ENCODE measurements around the gene SH3BP2.

The SH3BP2 gene

DNA sequence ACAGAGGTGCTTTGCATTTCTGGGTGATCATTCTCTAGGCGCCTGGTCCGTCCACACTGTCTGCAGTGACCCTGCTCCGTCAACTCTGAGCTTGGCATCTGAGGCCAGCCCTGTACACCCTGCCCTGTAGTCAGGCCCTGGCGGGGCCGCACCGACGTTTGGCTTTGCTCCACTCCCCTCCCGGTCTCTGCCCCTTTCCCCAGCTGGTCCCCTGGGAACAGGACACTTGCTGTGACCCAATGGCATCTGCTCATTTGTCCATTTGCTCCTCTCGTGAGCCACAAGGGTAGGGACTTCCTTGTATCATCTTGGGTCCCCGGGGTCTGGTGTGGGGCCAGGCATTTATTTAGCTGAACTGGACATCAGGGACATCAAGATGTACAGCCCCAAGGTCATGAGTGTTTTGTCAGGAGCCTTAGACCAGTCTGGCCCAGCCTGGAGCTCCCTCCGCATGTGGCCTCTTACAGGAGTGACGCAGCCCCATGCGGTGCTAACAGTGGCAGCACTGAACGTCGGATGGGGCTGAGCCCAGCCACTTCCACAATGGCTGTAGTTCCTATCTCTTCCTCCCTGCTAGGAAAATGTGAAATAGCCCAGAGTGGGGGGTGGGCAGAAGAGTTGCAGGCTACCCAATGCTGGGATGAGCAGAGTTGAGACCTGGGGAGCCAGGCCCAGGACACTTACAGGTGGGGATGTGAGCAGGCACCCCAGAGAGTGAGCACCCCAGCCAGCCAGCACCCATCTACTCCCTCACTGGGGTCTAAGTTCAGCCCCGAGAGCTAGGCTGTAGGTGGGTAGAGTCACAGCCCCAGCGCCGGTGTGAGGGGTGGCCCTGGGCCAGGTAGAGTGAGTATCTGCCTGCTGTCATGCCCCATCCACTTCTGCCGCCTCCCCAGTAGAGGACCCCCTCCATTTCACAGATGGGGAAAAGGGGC is 2.0 kb upstream of the SH3BP2 start:
- DNase-seq (ENCODE audit: low read depth in 4 of 4, low spot score in 1 of 4) = no peak

DNA sequence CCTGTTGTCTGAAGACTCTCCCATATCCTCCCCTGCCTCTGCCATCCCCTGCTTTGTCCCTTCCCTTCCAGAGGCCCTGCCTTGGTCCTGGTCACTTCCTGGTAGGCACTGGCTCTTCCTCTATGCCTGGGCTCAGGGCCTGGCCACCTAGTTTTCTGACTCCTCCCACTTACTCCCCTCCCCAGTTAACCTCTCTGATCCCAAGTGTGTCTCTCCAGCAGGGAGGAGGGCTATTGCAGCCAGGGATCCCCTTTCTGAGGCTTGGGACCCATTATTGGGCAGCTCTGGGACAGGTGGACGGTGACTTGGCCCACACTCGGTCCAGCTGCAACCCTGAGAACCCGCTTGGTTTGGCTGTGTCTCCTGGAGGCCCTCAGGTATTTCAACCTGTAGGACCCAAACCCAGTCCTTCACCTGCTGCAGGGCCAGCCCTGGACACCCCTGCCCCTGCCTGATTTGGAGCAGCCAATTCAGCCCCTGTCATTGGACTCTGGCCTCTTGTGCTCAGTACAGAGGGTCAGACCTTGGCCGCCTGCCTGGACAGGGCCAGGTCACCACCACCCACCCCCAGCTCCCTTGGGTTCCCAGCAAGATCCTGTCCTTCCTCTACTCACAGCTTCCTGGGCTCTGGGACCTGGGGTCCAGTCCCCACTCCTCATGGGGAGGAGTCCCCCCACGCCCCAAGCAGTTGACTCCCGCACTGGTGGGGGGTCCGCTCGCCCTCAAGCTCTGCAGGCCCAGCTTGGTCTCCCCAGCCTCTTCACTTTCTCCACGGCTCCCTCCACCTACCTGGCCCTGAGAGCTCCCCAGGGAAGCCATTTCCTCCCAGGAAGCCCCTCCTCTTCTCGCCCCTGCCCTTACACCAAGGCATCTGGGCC is 1.1 kb upstream of the SH3BP2 start:
- DNase-seq (ENCODE audit: low read depth in 4 of 4, low spot score in 1 of 4) = no peak

DNA sequence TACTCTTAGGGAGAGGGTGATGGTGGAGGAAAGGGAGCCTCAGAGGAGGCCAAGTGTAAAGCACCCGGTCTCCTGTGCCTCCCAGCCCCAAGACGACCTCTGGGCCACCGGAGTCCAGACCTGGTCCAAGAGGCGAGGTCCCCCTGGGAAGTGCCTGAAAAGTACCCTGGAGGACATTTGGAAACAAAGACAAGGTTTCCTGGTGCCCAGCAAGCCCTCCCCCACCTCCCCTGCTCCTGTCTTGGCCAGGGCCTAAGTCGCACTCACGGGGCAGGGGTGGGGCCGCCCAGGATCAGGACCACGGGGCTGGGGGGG is 532 bp upstream of the SH3BP2 start:
- DNase-seq (ENCODE audit: low read depth in 4 of 4, low spot score in 1 of 4) = no peak

DNA sequence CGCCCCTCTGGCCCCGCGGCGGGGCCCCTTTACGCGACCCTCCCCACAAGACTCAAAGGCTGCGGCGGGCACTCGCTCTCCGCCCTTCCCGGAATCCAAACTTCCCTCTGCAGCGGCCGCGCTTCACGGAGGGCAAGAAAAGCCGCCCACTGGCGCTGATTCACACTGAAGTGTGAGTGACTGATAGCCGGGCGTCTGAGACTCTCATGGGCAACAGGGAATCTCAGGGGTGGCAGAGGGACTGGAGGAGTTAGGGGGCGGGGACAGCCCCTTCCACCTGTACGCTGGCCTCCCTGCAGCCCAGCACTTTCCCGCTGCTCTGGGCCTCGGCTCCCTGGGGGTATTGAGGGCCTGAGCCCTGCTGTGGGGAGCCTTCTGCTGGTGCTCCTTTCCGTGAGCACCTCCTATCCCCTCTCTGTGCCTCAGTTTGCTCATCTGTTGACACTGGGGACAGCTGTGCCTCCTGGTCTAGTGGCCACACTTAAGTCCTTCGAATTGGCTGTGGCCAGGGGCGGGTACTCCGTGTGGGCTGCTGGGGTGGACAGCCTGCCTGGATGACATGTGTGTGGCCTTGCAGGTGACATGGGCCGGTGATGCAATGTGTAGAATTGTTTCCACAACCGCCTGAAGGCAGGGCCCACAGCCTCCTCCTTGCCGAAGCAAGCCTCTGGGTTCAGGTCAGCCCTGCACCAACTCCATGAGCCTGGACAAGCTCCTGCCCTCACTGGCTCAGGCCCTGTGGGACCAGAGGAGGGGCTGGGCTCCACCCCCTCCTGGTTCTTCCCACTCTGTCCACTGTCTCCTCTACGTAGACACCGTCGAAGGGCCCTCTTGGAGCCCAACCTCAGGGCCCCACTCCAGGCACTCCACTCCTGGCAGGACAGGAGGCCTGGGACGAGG is 951 bp downstream of the SH3BP2 start:
- DNase-seq (ENCODE audit: low read depth in 4 of 4, low spot score in 1 of 4) = peak in 1 of 4 experiments; percentile 59

DNA sequence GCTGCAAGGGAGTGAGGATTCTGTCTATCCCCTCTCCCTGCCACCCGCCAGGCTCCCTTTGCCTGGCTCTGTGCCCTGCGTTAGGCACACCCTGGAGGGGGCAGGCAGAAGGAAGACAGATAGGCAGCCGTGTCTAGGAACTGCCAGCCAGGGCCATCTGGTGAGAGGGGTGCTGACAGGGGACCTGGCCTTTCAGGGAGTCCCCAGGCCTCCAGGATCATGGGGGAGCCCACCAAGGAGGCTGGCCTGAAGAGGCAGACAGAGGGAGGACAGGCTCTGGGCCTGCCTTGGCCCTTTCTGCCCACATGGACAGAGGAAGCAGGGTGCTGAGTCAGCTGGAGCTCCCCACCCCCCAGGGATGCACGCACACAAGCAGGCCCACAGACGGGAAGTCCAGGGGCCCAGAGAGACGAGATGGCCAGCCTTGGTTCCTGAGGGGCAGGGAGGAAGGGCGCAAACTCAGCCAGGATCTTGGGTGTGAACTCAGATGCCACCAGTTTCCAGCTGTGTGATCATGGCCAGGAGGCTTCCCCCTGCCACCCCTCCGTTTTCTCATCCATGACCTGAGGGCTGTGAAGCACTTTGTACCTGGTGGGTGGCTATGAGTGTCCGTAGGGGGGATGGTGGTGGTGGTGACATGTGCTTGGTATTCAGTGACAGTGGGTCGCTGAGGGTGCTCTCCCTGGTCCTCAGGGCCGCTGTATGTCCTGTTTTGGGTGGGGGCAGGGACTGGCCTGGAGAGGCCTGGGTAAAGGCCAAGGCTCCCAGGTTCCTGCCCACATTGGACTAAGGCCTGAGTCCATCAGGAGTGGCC is 1.8 kb downstream of the SH3BP2 start:
- DNase-seq (ENCODE audit: low read depth in 4 of 4, low spot score in 1 of 4) = no peak

DNA sequence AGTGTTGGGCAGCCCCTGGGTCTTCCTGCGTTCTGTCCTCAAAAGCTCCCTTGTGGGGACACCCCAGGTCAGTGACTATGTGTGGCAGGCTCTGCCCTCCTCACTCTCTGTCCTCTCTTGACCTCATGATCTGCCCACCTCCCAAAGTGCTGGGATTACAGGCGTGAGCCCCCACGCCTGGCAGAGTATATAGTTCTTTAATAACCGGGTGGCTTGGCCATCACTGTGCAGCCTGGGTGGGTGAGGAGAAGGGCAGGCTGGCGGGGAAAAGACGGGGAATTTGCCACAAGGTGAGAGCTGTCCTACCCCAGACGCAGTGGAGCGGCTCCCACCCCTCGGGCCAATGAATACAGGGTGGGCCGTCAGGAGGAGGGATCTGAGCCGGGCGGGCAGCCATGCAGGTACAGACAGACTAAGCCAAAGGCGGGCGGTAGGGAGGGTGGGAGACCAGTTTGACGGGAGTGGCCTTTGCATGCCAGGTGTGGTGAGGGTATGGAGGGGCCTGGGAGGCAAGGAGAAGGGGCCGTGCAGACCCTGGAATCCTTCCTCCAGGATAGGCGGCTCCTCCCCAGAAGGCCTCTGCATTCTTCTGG is 2.5 kb downstream of the SH3BP2 start:
- DNase-seq (ENCODE audit: low read depth in 4 of 4, low spot score in 1 of 4) = no peak

DNA sequence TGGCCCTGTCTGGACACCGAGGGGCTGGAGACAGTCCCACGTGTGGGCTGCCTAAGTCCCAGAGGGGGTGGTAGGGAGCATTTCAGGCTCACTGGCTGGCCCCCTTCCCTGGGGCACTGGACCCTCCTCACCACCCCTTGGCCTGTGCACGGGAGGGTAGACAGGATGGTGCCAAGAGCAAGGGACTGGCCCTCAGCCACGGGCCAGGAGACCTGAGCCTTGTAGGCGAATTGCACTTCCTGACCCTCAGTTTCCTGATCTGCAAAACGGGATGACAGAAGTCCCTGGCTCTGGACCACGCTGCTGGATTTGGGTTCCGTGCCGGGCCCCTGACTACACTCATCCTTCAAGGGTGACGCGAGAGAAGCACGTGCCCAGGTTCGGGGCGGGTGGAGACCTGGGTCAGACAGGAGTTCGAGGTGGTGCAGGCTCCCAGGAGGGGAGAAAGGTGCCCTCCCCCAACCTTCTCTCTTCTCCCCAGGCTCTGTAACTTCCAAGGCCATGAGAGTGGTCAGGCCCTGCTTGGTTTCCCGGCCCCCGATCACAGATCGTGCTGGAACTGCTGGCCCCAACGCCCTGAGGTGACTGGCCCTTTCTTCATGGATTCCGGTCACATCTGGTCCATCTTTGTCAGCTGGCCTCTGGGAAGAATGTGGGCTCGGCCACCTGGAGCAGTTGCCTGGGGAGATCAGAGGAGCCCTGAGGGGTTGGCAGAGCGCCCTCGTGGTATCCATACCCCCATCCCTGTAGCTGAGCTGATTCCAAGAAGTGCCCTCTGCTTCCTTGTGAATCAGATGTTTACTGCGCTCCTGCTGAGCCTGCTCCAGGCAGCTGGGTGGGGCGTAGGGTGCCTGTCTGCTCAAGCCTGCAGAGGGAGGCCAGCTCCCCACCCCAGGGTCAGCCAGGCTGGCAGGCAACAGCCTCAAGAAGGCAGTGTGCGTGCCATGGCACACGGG is 3.3 kb downstream of the SH3BP2 start:
- no peak for DNase-seq (ENCODE audit: low read depth in 4 of 4, low spot score in 1 of 4)

DNA sequence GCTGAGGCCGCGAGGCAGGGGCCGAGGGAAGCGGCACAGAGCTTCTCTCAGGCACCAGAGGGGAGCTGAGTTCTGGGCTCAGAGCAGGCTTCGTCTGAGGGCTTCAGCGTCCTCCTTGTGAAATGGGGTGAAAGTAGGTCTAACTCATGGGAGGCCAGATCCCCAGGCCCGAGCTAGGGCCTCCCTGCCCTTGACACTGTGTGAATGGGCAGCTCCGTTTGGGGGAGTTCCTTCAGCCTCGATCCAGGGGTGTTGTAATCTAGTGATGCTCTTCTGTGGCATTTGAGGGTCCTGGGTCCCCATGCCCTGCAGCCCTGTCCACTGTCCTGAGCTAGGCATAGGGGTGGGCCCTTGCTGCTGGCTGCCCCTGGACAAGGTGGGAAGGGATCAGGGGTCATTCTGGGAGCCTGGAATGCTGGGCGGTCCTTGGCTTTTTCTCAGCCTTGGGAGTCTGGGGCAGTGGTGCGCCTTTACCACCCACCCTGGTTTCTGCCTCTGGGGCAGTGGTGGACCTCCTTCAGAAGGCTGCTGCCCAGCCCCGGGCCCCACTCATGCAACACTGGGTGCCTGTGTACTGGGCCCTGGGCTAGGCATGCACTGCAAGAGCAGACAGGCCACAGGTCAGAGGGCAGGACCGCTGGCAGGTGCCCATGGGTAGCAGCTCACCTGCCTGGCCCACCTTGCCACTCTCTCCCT is 4.1 kb downstream of the SH3BP2 start:
- no peak for DNase-seq (ENCODE audit: low read depth in 4 of 4, low spot score in 1 of 4)

DNA sequence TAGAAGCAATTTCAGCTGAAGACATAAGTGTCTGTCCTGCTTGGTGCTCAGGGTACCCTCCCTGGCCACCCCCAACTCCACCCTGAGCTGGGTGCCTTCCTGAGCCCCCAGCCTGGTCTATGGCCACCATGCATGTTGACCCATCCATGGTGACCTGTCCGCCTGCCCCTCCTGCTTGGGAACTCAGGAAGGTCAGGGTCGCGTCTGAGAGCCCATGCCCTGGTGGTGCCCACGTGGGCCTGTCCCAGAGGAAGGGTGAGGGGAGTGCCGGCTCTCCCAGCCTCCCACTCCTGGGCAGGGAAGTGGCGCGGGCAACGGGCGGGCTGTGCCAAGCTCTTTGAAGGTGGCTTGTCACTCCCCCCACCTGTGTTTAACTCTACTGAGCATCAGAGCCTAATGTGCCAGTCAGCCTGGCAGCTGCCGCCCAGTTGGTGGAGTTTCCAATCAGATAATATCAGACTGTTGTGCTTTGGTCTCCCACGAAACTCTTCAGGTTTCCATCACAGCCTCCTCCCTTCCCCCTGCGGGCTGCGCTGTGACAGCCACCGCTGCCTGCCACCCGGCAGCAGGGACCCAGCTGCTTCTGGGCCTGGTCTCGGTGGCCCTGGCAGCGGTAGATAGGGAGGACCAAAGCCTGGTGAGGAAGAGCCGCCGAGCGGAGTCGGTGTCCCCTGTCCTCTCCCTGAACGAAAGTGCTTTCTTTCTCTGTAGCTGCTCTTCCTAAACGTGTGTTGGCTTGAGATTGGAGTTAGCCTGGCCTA is 4.8 kb downstream of the SH3BP2 start:
- peak in 1 of 4 experiments; percentile 31 for DNase-seq (ENCODE audit: low read depth in 4 of 4, low spot score in 1 of 4)

DNA sequence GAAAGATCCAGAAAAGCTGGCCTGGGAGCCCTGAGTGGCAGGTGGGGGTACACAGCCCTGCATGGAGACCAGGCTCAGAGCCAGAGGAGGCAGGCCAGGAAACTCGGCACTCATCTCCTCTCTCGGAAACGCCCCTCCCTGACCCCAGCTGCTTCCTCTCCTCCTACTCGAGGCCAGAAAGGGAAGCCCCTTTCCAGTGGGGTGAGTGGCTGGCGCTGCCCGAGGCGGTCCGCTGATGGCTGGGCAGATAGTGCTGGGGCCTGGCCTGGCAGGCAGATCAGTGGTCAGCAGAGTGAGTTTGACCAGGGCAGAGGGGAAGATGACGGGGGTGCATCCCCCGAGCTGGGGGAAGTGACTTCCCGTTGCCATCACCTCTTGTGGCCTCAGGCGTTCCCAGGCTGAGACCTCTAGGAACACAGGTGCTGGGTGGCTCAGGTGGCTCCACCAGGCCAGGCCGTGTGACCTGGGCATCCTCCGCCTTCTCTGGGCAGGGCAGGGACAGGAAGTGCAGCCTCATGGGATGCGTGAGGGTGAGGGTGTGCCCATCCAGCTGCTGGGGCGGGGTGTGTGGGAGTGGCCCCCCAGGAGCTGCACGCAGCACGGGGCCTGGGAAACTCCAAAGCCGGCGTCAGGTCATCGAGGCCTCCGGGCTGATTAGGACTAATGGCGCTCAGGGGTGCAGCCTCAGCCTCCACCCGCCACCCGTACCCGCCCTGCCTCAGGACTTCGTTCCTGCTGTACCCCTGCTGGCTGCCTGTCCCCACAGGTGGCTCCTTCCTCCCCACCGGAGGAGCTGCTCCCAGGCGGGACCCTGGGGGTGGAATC is 5.7 kb downstream of the SH3BP2 start:
- peak in 1 of 4 experiments; percentile 46 for DNase-seq (ENCODE audit: low read depth in 4 of 4, low spot score in 1 of 4)

DNA sequence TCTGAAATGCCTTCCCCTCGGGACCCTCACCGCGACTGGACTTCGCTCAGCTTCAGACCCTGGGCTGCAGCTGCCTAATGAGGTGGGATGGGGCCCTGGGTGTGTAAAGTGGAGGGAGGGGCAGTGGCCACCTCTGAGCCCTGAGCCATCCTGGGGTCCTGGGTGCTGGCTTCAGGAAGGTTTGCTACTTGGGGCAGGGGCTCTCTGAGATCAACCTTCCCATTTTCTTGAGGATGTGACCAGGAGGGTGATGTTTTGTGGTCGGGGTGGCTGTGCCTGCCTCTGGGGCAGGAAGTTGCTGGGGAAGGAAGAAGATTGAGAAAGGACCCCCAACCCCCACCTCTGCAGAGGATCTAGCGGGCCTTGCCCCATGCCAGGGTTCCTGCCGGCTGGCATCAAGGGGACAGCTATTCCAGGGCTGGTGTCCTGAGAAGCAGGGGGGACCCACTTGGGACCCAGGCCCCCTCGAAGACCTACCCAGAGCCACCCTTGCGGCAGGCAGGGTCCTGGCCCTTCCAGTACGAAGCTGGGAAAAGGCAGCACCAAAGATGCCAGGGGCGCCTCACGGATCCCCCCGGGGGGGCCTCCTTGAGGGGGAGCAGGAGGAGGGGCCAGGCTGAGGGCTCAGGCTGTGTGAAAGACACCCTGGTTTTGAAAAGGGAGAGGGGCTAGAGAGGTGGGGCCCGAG is 6.5 kb downstream of the SH3BP2 start:
- DNase-seq (ENCODE audit: low read depth in 4 of 4, low spot score in 1 of 4) = no peak

DNA sequence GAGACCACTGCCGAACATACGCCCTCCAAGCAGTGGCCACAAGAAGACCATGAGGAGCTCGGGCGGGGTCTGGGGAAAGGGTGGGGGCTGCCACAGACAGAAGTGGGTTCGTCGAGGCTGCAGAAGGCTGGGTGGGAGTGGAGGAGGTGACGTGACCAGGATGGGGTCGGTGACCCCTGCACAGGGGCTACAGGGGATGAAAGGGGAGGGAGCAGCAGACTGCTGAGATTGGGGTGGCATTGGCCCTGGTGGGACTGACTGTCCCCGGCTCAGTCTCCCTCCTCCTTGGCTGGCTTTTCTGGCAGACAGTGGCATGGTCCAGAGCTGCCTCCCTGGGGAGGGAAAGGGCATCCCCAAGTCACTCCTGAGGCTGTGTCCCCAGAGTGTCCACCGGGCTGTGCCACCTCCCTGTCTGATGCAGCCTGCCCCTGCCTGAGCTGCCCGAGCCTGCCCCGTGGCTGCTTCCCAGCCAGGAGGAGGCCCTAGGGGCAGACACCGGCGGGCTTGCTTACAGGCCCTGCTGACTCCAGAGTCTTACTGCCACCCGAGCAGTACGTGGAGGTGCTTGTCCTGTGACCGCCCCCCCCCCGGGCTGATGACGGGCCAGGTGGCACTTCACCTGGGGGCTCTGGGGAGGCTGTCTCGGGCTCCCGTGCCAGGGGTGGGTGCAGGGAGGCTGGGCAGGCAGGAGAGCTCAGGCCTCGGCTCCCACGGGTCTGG is 7.2 kb downstream of the SH3BP2 start:
- DNase-seq (ENCODE audit: low read depth in 4 of 4, low spot score in 1 of 4) = no peak

DNA sequence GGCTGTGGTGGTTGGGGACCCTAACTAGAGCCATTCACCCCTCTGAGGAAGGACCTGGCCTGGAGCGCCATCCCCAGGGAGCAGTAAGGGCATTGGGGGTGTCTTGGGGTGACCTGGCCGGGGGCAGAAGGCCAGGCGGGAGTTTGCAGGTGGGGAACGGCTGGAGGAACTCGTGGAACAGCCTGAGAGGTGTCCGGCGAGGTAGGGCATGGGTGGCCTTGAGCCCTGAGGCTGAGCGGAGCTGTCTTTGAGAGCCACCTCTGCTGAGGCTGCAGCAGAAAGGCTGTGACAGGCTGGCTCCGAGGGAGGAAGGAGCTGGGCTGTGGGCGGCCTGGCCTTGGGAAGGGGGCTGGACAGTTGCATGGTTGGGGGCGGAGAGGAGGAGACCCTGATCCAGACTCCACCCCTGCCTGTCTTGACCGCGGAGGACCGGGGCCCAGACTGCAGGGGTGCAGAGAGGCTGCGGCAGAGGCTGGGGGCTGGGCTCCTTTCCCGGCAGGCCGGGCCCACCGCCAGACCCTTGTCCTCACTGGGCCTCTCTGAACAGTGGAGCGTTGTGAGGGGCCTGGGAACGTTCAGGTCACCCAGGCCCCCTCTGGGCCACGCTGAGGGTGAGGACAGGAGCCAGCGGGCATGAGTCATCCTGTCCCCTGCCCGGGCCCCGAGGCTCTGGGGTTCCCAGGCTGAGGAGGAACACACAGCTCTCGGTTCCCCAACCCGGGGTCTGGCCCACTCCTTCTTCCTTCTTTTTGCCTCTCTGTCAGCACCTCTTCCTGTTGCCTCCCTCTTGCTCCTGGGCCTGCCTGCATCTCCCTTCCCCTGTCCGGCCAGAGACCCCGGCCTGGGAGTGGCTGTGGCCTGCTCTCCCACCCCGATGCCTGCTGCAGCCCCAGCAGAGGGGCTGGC is 8.1 kb downstream of the SH3BP2 start:
- DNase-seq (ENCODE audit: low read depth in 4 of 4, low spot score in 1 of 4) = no peak

Data from stimulated activated CD4-positive, alpha-beta T cell treated with anti-CD3 and anti-CD28 coated beads, Interleukin-1b, Interleukin-23, amount 100 ng/mL, for 24 hours (primary cell).